22Rv1 (cell line): ENCODE data around the gene EEF1AKMT3.

ENCODE experiments used
- ZFX ChIP-seq: fragments of 450-650 bp; IDR thresholded peaks from 2 replicates; pipeline ENCODE4 v1.6.1; 2017; ENCODE audit warnings: antibody characterized with exemption, borderline replicate concordance
- TF ChIP-seq, protein P1 (sequence below): fragments of 450-650 bp; IDR thresholded peaks from 2 replicates; pipeline ENCODE4 v1.5.1; 2017; ENCODE audit warnings: mild to moderate bottlenecking

DNA sequence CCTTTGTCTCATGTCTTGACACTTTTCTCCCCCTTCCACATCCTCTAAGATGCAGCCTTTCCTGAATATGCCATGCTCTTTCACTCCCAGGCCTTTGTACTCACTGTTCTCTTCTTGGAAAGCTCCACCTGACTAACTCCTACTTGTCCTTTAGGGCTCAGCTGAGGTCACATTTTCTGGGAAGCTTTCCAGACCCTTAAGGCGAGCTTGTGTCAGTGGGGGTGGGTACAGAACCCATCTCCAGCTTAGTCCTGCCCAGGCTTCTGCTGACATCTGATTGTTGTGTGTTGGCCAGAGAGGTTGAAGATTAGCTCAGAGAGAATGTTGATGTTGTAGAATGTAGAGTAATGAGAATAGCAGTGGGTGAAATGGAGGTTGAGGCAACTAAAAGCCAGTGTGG, 7.3 kb downstream of the EEF1AKMT3 start:
- TF ChIP-seq, protein P1, sequence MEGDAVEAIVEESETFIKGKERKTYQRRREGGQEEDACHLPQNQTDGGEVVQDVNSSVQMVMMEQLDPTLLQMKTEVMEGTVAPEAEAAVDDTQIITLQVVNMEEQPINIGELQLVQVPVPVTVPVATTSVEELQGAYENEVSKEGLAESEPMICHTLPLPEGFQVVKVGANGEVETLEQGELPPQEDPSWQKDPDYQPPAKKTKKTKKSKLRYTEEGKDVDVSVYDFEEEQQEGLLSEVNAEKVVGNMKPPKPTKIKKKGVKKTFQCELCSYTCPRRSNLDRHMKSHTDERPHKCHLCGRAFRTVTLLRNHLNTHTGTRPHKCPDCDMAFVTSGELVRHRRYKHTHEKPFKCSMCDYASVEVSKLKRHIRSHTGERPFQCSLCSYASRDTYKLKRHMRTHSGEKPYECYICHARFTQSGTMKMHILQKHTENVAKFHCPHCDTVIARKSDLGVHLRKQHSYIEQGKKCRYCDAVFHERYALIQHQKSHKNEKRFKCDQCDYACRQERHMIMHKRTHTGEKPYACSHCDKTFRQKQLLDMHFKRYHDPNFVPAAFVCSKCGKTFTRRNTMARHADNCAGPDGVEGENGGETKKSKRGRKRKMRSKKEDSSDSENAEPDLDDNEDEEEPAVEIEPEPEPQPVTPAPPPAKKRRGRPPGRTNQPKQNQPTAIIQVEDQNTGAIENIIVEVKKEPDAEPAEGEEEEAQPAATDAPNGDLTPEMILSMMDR, result no peak
- no peak for TF ChIP-seq ZFX
